Measurements from ENCODE around the gene SOCS7. TPM values are rescaled to one million over a fixed set of nuclear protein-coding genes. Genes with fewer than 3 reads are reported as not detected.

The SOCS7 gene
- total RNA-seq, 1 donor from 2014 or later = 14.7 TPM

- intact Hi-C loops (cut with DNase I) = no loop called here
- H3K9me3 ChIP-seq = no peaks in the 10 kb centered on the region
- peak overlapping the region; percentile 48 to 60 for H3K4me3 ChIP-seq
- peak; percentile 45 to 78 for TF ChIP-seq POLR2AphosphoS5 (IDR thresholded peaks at IDR 0.05; ENCODE audit: insufficient read depth in 1 of 2, low read depth in 1 of 2)
- TF ChIP-seq CTCF (IDR thresholded peaks at IDR 0.05) = no peak
- peaks cover 70% of the 10 kb centered on the region for H3K4me1 ChIP-seq
- no peak for DNase-seq (ENCODE audit: extremely low spot score in 2 of 2)
- no peaks in the 10 kb centered on the region for H3K27me3 ChIP-seq
- H3K36me3 ChIP-seq = peaks cover 0 to 15% of the 10 kb centered on the region in 2 donors
- H3K27ac ChIP-seq = peak overlapping the region; percentile 76
These were observed 102.9 kb downstream of the SOCS7 start for GRCh38 chr17:38454532-38454931.

Other genes with a start within 250 kb of the SOCS7 start
- gene TBC1D3E, start 223.9 kb upstream of the SOCS7 start, total RNA-seq = not detected
- not detected for gene TBC1D3, start 159.3 kb upstream of the SOCS7 start, total RNA-seq
- gene MRPL45, start 54.7 kb upstream of the SOCS7 start, total RNA-seq = 22.1 TPM
- not detected for gene GPR179, start 7.9 kb upstream of the SOCS7 start, total RNA-seq
- 70.2 TPM for gene ARHGAP23, start 76.6 kb downstream of the SOCS7 start, total RNA-seq